HL-60 (cell line): ENCODE data around the gene ARSK.

Source experiments
- DNase-seq, 2 experiments: peaks; one replicate each; pipeline ENCODE4 v3.0.0-alpha.2; 2010 to 2020; ENCODE audit warnings: low read depth in 1 of 2, low spot score in 1 of 2
- H3K27ac ChIP-seq: fragments of 250-450 bp; sonication (Bioruptor Pico); replicated peaks from 2 replicates; pipeline ENCODE4 v1.5.1; 2020; ENCODE audit warnings: mild to moderate bottlenecking, moderate library complexity
- H3K27me3 ChIP-seq: fragments of 250-450 bp; sonication (Bioruptor Pico); 2 replicates; pipeline ENCODE4 v1.5.1; 2021; ENCODE audit warnings: mild to moderate bottlenecking, moderate library complexity; ENCODE audit not compliant: insufficient read depth, poor library complexity, severe bottlenecking
- H3K4me3 ChIP-seq: replicated peaks from 2 replicates; pipeline ENCODE4 v1.5.1; 2011; ENCODE audit warnings: mild to moderate bottlenecking, control low read depth, low read length; ENCODE audit not compliant: insufficient read depth
- GABPA ChIP-seq: IDR thresholded peaks from 2 replicates; pipeline ENCODE4 v1.6.1; 2012; ENCODE audit warnings: low read depth
- POLR2AphosphoS5 ChIP-seq: IDR thresholded peaks from 2 replicates; pipeline ENCODE4 v1.6.1; 2012; ENCODE audit warnings: low read depth
- SPI1 ChIP-seq: IDR thresholded peaks from 2 replicates; pipeline ENCODE4 v1.6.1; 2012; ENCODE audit warnings: low read depth, mild to moderate bottlenecking, borderline replicate concordance
- TF ChIP-seq, protein P1 (sequence below): IDR thresholded peaks from 2 replicates; pipeline ENCODE4 v1.6.1; 2012; ENCODE audit warnings: low read depth; ENCODE audit not compliant: insufficient replicate concordance
- TF ChIP-seq, protein P2 (sequence below): IDR thresholded peaks from one replicate; pipeline ENCODE4 v1.5.1; 2011; ENCODE audit warnings: low read length, control low read depth, inconsistent platforms; ENCODE audit not compliant: insufficient read depth

Gene ARSK

DNA sequence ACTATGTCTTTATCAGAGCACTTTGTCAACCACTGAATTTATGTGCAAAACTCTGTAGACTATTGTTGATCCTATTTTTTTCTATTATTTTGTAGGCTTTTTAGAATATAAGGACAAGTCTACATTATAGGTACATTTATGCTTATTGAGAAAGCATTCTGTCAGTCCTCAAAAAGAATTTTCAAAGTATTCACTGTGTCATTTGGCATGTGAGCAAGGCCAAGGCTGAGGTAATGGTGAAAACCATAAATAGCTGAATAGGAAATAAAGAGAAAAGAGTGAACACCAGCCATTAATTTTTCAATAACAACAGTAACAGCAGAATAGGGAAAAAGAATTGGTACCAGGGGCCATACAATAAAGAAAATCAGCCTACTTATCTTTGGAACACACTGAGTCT is 21.1 kb upstream of the ARSK start:
- no peak for DNase-seq
- Histone ChIP-seq H3K4me3 (no peak overlapping the region), H3K27ac (no peak overlapping the region), H3K27me3 (no peaks in the 10 kb centered on the region)
- TF ChIP-seq POLR2AphosphoS5 = no peak
- TF ChIP-seq, protein P1, sequence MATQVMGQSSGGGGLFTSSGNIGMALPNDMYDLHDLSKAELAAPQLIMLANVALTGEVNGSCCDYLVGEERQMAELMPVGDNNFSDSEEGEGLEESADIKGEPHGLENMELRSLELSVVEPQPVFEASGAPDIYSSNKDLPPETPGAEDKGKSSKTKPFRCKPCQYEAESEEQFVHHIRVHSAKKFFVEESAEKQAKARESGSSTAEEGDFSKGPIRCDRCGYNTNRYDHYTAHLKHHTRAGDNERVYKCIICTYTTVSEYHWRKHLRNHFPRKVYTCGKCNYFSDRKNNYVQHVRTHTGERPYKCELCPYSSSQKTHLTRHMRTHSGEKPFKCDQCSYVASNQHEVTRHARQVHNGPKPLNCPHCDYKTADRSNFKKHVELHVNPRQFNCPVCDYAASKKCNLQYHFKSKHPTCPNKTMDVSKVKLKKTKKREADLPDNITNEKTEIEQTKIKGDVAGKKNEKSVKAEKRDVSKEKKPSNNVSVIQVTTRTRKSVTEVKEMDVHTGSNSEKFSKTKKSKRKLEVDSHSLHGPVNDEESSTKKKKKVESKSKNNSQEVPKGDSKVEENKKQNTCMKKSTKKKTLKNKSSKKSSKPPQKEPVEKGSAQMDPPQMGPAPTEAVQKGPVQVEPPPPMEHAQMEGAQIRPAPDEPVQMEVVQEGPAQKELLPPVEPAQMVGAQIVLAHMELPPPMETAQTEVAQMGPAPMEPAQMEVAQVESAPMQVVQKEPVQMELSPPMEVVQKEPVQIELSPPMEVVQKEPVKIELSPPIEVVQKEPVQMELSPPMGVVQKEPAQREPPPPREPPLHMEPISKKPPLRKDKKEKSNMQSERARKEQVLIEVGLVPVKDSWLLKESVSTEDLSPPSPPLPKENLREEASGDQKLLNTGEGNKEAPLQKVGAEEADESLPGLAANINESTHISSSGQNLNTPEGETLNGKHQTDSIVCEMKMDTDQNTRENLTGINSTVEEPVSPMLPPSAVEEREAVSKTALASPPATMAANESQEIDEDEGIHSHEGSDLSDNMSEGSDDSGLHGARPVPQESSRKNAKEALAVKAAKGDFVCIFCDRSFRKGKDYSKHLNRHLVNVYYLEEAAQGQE = no peak
- TF ChIP-seq, protein P2, sequence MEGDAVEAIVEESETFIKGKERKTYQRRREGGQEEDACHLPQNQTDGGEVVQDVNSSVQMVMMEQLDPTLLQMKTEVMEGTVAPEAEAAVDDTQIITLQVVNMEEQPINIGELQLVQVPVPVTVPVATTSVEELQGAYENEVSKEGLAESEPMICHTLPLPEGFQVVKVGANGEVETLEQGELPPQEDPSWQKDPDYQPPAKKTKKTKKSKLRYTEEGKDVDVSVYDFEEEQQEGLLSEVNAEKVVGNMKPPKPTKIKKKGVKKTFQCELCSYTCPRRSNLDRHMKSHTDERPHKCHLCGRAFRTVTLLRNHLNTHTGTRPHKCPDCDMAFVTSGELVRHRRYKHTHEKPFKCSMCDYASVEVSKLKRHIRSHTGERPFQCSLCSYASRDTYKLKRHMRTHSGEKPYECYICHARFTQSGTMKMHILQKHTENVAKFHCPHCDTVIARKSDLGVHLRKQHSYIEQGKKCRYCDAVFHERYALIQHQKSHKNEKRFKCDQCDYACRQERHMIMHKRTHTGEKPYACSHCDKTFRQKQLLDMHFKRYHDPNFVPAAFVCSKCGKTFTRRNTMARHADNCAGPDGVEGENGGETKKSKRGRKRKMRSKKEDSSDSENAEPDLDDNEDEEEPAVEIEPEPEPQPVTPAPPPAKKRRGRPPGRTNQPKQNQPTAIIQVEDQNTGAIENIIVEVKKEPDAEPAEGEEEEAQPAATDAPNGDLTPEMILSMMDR = no peak
- TF ChIP-seq GABPA = no peak
- no peak for TF ChIP-seq SPI1

DNA sequence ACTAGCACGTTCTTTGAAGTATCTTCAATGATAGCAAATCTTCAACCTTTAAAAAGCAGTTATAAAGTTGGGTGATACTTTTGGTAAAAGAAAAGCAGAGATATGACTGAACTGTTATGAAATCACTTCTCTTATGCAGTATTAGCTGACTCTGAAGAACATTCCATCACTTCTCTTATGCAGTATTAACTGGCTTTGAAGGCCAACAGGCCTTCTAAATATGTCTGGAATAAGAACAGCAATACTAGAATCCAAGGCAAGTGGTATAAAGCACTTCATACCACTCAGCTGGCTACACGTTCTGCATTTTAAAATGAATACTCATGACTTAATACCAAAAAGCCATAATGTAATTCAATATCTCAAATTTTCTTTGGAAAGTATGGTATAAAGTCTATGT is 17.4 kb upstream of the ARSK start:
- H3K27me3 ChIP-seq = no peaks in the 10 kb centered on the region
- no peak overlapping the region for H3K27ac ChIP-seq
- no peak overlapping the region for H3K4me3 ChIP-seq
- DNase-seq = no peak
- TF ChIP-seq, protein P1 = no peak
- no peak for TF ChIP-seq GABPA
- no peak for TF ChIP-seq POLR2AphosphoS5
- TF ChIP-seq, protein P2 = no peak
- no peak for TF ChIP-seq SPI1

DNA sequence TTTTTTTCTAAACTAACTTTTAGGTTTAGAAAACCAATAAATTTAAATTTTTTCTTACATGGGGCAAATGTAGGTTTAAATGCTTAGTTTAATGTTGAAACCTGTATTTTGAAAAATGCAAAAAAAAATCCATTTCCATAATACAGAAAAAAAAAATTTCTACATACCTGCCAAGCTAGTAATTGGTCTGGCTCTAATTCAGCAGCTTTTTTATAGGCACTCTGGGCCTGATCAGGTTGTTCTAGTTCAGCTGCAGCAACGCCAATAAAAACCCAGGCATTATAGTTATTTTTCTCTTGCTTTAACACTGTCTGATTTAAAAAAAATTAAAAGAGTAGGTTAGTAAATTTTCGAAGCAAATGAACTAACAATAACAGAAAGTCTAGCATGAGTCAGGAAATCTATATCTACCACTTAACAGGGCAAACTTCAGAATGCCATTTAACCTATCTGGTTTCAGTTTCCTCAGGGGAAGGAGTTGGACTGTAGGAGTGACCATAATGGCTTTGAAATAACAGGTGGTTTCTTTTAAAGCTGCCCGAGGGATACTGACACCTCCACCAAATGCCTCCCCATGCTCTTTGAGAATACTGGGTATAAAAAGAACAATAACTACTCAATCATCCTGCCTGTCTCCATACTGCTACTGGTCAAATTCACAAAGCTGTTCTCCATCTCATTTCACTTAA is 11.7 kb upstream of the ARSK start:
- Histone ChIP-seq H3K27me3 (no peaks in the 10 kb centered on the region), H3K27ac (no peak overlapping the region), H3K4me3 (no peak overlapping the region)
- TF ChIP-seq SPI1 = no peak
- no peak for TF ChIP-seq GABPA
- TF ChIP-seq, protein P2 = no peak
- TF ChIP-seq POLR2AphosphoS5 = no peak
- TF ChIP-seq, protein P1 = no peak
- DNase-seq = no peak
